ENCODE results near the gene LGALS9C.
"Not testable (repeated sequence)": the region's sequence is repeated elsewhere in the genome, so short reads cannot be mapped to it uniquely, and the experiment has no call there.

Gene LGALS9C

GRCh38 chr17:18530405-18530804 lies 53.8 kb downstream of the LGALS9C start:
- DNase-seq (ENCODE audit: low spot score): not testable (repeated sequence)

GRCh38 chr17:18542234-18542633 lies 65.6 kb downstream of the LGALS9C start:
- DNase-seq (ENCODE audit: low spot score): not testable (repeated sequence)

DNA sequence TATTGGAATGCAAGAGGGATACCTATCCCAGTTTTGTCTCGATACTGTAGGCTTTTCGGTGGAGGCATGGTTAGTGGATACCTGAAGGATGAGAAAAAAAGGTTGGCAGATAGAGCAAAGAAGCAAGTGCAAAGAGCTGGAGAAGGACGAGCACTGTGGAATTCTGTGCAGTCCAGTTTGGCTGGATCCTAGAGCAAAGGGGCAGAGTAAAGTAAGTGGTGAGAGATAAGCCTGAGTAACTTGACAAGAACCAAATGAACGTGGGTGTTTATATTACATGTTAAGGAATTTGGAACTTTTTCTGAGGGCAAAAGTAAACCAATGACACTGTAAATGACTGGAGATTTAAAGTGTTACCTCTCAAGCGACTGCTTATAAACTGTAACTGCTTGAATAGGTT lies 66.3 kb downstream of the LGALS9C start:
- DNase-seq (ENCODE audit: low spot score): not testable (repeated sequence)

Data from SW480 (cell line).